Fibroblast of lung (primary cell): ENCODE data around the gene MOGAT1.

ENCODE experiments used
- CTCF ChIP-seq, 2 donors: IDR thresholded peaks in 1 of 2; conservative IDR thresholded peaks in 1 of 2; 1 replicate in 1 of 2; 2 replicates in 1 of 2; pipeline ENCODE4 v1.5.1; 2011 to 2012; ENCODE audit warnings: low read length in 2 of 2, control low read depth in 1 of 2, inconsistent platforms in 1 of 2, low read depth in 1 of 2, mild to moderate bottlenecking in 1 of 2
- EZH2 ChIP-seq: IDR thresholded peaks from 2 replicates; pipeline ENCODE4 v1.5.1; 2012; ENCODE audit warnings: low read length, control low read depth, mild to moderate bottlenecking; ENCODE audit errors: missing control alignments

- TF ChIP-seq EZH2: no peak
- no peak for TF ChIP-seq CTCF (conservative IDR thresholded peaks at IDR 0.05 in 1 of 2, IDR thresholded peaks at IDR 0.05 in 1 of 2; ENCODE audit: low read depth in 1 of 2, low read length in 2 of 2)
These were observed 31.6 kb downstream of the MOGAT1 start for GRCh38 chr2:222703091-222703490.
